HepG2 (cell line): ENCODE results near the gene EGFL8. TPM values are rescaled to one million over a fixed set of nuclear protein-coding genes. Genes with fewer than 3 reads are reported as not detected.
A peak's percentile ranks its signal among the peaks of the same experiment; 100 is the strongest.

Source experiments
- ATM ChIP-seq: fragments of 450-650 bp; IDR thresholded peaks from 2 replicates; pipeline ENCODE4 v1.7.1; 2017; ENCODE audit warnings: mild to moderate bottlenecking, borderline replicate concordance
- GATAD2A ChIP-seq: IDR thresholded peaks from 2 replicates; pipeline ENCODE4 v1.6.1; 2016
- HMGXB4 ChIP-seq, 2 experiments: sonication (generic) in 1 of 2; formaldehyde crosslinking in 1 of 2; IDR thresholded peaks; 2 replicates each; pipeline versions ENCODE4 v1.4.0 to v1.6.1; 2018 to 2020; ENCODE audit warnings: missing genetic modification reagents in 2 of 2, borderline replicate concordance in 1 of 2, low read depth in 1 of 2, mild to moderate bottlenecking in 1 of 2, missing biosample characterization in 1 of 2
- HOXA5 ChIP-seq: sonication (generic); formaldehyde crosslinking; IDR thresholded peaks from 2 replicates; pipeline ENCODE4 v1.4.0; 2020; ENCODE audit warnings: missing genetic modification reagents
- JARID2 ChIP-seq: sonication (generic); formaldehyde crosslinking; IDR thresholded peaks from 2 replicates; pipeline ENCODE4 v1.8.1; 2023; ENCODE audit warnings: missing genetic modification reagents, inconsistent platforms; ENCODE audit not compliant: insufficient replicate concordance
- JDP2 ChIP-seq: sonication (generic); formaldehyde crosslinking; IDR thresholded peaks from 2 replicates; pipeline ENCODE4 v1.8.1; 2022; ENCODE audit warnings: missing genetic modification reagents, borderline replicate concordance
- KDM2A ChIP-seq: sonication (generic); formaldehyde crosslinking; IDR thresholded peaks from 2 replicates; pipeline ENCODE4 v1.4.0; 2020; ENCODE audit warnings: low read depth, missing genetic modification reagents, borderline replicate concordance
- MBNL3 ChIP-seq: fragments of 250-450 bp; sonication (Bioruptor Pico); conservative IDR thresholded peaks from 2 replicates; pipeline ENCODE4 v1.8.0; 2022; ENCODE audit warnings: mild to moderate bottlenecking, inconsistent platforms
- MTA1 ChIP-seq: sonication (generic); formaldehyde crosslinking; IDR thresholded peaks from 2 replicates; pipeline ENCODE4 v1.4.0; 2020; ENCODE audit warnings: missing genetic modification reagents, mild to moderate bottlenecking, borderline replicate concordance
- NFKB2 ChIP-seq: sonication (generic); formaldehyde crosslinking; IDR thresholded peaks from 2 replicates; pipeline ENCODE4 v1.4.0; 2020; ENCODE audit warnings: missing genetic modification reagents, borderline replicate concordance
- NFKBIZ ChIP-seq: IDR thresholded peaks from 2 replicates; pipeline ENCODE4 v1.6.1; 2018; ENCODE audit warnings: missing genetic modification reagents, missing compliant biosample characterization
- PCBP1 ChIP-seq: fragments of 200-400 bp; formaldehyde crosslinking; IDR thresholded peaks from 2 replicates; pipeline ENCODE4 v1.6.1; 2017; ENCODE audit warnings: mild to moderate bottlenecking, low read depth, low read length, borderline replicate concordance
- RARA ChIP-seq: IDR thresholded peaks from 2 replicates; pipeline ENCODE4 v1.6.1; 2016; ENCODE audit warnings: missing genetic modification reagents, missing compliant biosample characterization
- TFAP4 ChIP-seq: sonication (generic); IDR thresholded peaks from 2 replicates; pipeline ENCODE4 v1.6.1; 2016; ENCODE audit warnings: low read depth, borderline replicate concordance
- THYN1 ChIP-seq: sonication (generic); formaldehyde crosslinking; IDR thresholded peaks from 2 replicates; pipeline ENCODE4 v1.8.1; 2023; ENCODE audit warnings: low read depth, mild to moderate bottlenecking, moderate library complexity, missing genetic modification reagents, borderline replicate concordance
- TOE1 ChIP-seq: sonication (generic); formaldehyde crosslinking; IDR thresholded peaks from 2 replicates; pipeline ENCODE4 v1.4.0; 2020; ENCODE audit warnings: mild to moderate bottlenecking, missing genetic modification reagents
- ZBTB14 ChIP-seq: sonication (generic); formaldehyde crosslinking; IDR thresholded peaks from 2 replicates; pipeline ENCODE4 v1.4.0; 2020; ENCODE audit warnings: missing genetic modification reagents
- ZBTB7A ChIP-seq: sonication (generic); formaldehyde crosslinking; IDR thresholded peaks from 2 replicates; pipeline ENCODE4 v1.8.0; 2022; ENCODE audit warnings: mild to moderate bottlenecking, missing genetic modification reagents
- ZNF383 ChIP-seq: sonication (generic); formaldehyde crosslinking; IDR thresholded peaks from 2 replicates; pipeline ENCODE4 v1.4.0; 2020; ENCODE audit warnings: missing genetic modification reagents, mild to moderate bottlenecking, borderline replicate concordance
- ZNF451 ChIP-seq: sonication (generic); formaldehyde crosslinking; IDR thresholded peaks from 2 replicates; pipeline ENCODE4 v1.5.0; 2020; ENCODE audit warnings: mild to moderate bottlenecking, missing genetic modification reagents
- ZNF597 ChIP-seq: sonication (generic); formaldehyde crosslinking; IDR thresholded peaks from 2 replicates; pipeline ENCODE4 v1.5.0; 2020; ENCODE audit warnings: missing genetic modification reagents
- ZNF770 ChIP-seq: sonication (generic); formaldehyde crosslinking; IDR thresholded peaks from 2 replicates; pipeline ENCODE4 v1.5.0; 2020; ENCODE audit warnings: mild to moderate bottlenecking, missing genetic modification reagents
- ZNF772 ChIP-seq: sonication (generic); formaldehyde crosslinking; IDR thresholded peaks from 2 replicates; pipeline ENCODE4 v1.5.0; 2020; ENCODE audit warnings: mild to moderate bottlenecking, missing genetic modification reagents
- polyA plus RNA-seq, 8 experiments: library from polyadenylated mRNA; depleted of rRNA in 3 of 8; stranded (reverse) in 7 of 8; unstranded in 1 of 8; fragments of >200 nt; fragmentation: Illumina TruSeq in 4 of 8; extraction: Trizol in 4 of 8; gene quantifications; 2 replicates each; pipeline versions ENCODE4 v1.2.1 to v1.2.3, GENCODE V29; 2011 to 2016; ENCODE audit warnings: low read depth in 4 of 8, missing spikeins in 1 of 8, mixed read lengths in 1 of 8; ENCODE audit not compliant: insufficient read depth in 1 of 8
- total RNA-seq, 5 experiments: library from RNA; depleted of rRNA; stranded (reverse); fragments of >200 nt; fragmentation: Illumina TruSeq; extraction: Trizol; gene quantifications; 2 replicates each; pipeline ENCODE4 v1.2.3, GENCODE V29; 2016; ENCODE audit warnings: low read depth in 1 of 5

The EGFL8 gene
- total and polyA plus RNA-seq, 2 of the 13 experiments (the other 11 are each of a cell fraction or from before 2014, with no cell fraction given): 10.0 to 11.5 TPM

GRCh38 chr6:32177788-32178546, 13.6 kb downstream of the EGFL8 start, which contains the start of gene RNF5 (continued):
- TF ChIP-seq ZBTB14 (CRISPR knock-in tag): no peak
- no peak for TF ChIP-seq HOXA5
- TF ChIP-seq RARA: no peak
- TF ChIP-seq ZNF383 (CRISPR knock-in tag): no peak
- TF ChIP-seq ZNF770 (CRISPR knock-in tag): no peak
- TF ChIP-seq HMGXB4 (CRISPR knock-in tag; IDR thresholded peaks at IDR 0.05; ENCODE audit: borderline replicate concordance in 1 of 2, low read depth in 1 of 2): peak in 1 of 2 experiments; percentile 15; a peak in 1 of 4 replicates
- no peak for TF ChIP-seq ZBTB7A (CRISPR knock-in tag)
- TF ChIP-seq ZNF451 (CRISPR knock-in tag): no peak
- TF ChIP-seq TFAP4: no peak; the same call in 1 of the 2 replicates
- TF ChIP-seq ZNF772: peak; percentile 78; the same call in 1 of the 2 replicates
- TF ChIP-seq JARID2 (CRISPR knock-in tag): no peak
- no peak for TF ChIP-seq MTA1 (CRISPR knock-in tag)
- TF ChIP-seq ATM: no peak
- peak; percentile 33; the same call in 1 of the 2 replicates for TF ChIP-seq NFKBIZ (CRISPR knock-in tag)
- no peak for TF ChIP-seq PCBP1
- no peak for TF ChIP-seq NFKB2 (CRISPR knock-in tag)
- no peak; the same call in 1 of the 2 replicates for TF ChIP-seq KDM2A (CRISPR knock-in tag)
- no peak for TF ChIP-seq JDP2 (CRISPR knock-in tag)
- TF ChIP-seq THYN1 (CRISPR knock-in tag): no peak
- TF ChIP-seq TOE1 (CRISPR knock-in tag): no peak
- TF ChIP-seq ZNF597 (CRISPR knock-in tag): no peak
- TF ChIP-seq MBNL3 (CRISPR knock-in tag): no peak
- no peak; the same call in 1 of the 2 replicates for TF ChIP-seq GATAD2A (CRISPR knock-in tag)
